Measurements from ENCODE around the gene EEA1. TPM values are rescaled to one million over a fixed set of nuclear protein-coding genes. Genes with fewer than 3 reads are reported as not detected.
"Not testable (repeated sequence)": the region's sequence is repeated elsewhere in the genome, so short reads cannot be mapped to it uniquely, and the experiment has no call there.

Gene EEA1
- total RNA-seq, 2 experiments from 2014 or later, result 20.8 to 21.7 TPM

GRCh38 chr12:92759634-92760268 is 169.3 kb downstream of the EEA1 start:
- ATAC-seq, result no peak
- Mint-ChIP-seq H3K4me3 (no peak overlapping the region), H3K27ac (no peak overlapping the region), H3K27me3 (peaks cover 17% of the 10 kb centered on the region), H3K9me3 (no peaks in the 10 kb centered on the region), H3K36me3 (ENCODE audit: low read depth) (no peaks in the 10 kb centered on the region), H3K4me1 (ENCODE audit: low read depth) (peaks cover 2% of the 10 kb centered on the region)
- no peak for DNase-seq
- intact Hi-C loops (cut with micrococcal nuclease), result no loop called here
- TF ChIP-seq CTCF (IDR thresholded peaks at IDR 0.05), result no peak
- POLR2A ChIA-PET, result no interaction called here
- CTCF ChIA-PET, result no interaction called here

GRCh38 chr12:92757597-92758121 is 171.4 kb downstream of the EEA1 start:
- no peak overlapping the region for H3K4me3 Mint-ChIP-seq
- TF ChIP-seq CTCF (IDR thresholded peaks at IDR 0.05), result no peak
- ChIA-PET CTCF (no interaction called here), POLR2A (interaction anchor here (0.7 kb wide), 1 partner anchor 119 kb away, joined by 3 read pairs; no protein-coding TSS in a partner anchor)
- no peak for DNase-seq
- intact Hi-C loops (cut with micrococcal nuclease), result no loop called here
- H3K9me3 Mint-ChIP-seq, result no peaks in the 10 kb centered on the region
- no peaks in the 10 kb centered on the region for H3K36me3 Mint-ChIP-seq (ENCODE audit: low read depth)
- no peak overlapping the region for H3K27ac Mint-ChIP-seq
- peaks cover 17% of the 10 kb centered on the region for H3K27me3 Mint-ChIP-seq
- ATAC-seq, result no peak
- H3K4me1 Mint-ChIP-seq (ENCODE audit: low read depth), result peaks cover 2% of the 10 kb centered on the region

- CTCF ChIA-PET, result no interaction called here
- H3K27ac Mint-ChIP-seq, result no peak overlapping the region
- H3K4me1 Mint-ChIP-seq (ENCODE audit: low read depth), result peaks cover 2% of the 10 kb centered on the region
- POLR2A ChIA-PET, result no interaction called here
- TF ChIP-seq CTCF (IDR thresholded peaks at IDR 0.05), result no peak
- DNase-seq, result no peak
- no peaks in the 10 kb centered on the region for H3K9me3 Mint-ChIP-seq
- ATAC-seq, result no peak
- H3K36me3 Mint-ChIP-seq (ENCODE audit: low read depth), result no peaks in the 10 kb centered on the region
- intact Hi-C loops (cut with micrococcal nuclease), result no loop called here
- no peak overlapping the region for H3K4me3 Mint-ChIP-seq
- peaks cover 17% of the 10 kb centered on the region for H3K27me3 Mint-ChIP-seq
Observed at GRCh38 chr12:92756898-92757596, 172.0 kb downstream of the EEA1 start.

- no peak for TF ChIP-seq CTCF (IDR thresholded peaks at IDR 0.05)
- Mint-ChIP-seq H3K4me1 (ENCODE audit: low read depth) (peaks cover 2% of the 10 kb centered on the region), H3K27me3 (peaks cover 17% of the 10 kb centered on the region), H3K4me3 (no peak overlapping the region), H3K9me3 (no peaks in the 10 kb centered on the region), H3K36me3 (ENCODE audit: low read depth) (no peaks in the 10 kb centered on the region), H3K27ac (no peak overlapping the region)
- ATAC-seq, result no peak
- no peak for DNase-seq
- ChIA-PET POLR2A (interaction anchor here (0.8 kb wide), 1 partner anchor 60 kb away, joined by 3 read pairs; no protein-coding TSS in a partner anchor), CTCF (no interaction called here)
- intact Hi-C loops (cut with micrococcal nuclease), result no loop called here
Observed at GRCh38 chr12:92753976-92754885, 174.9 kb downstream of the EEA1 start.

GRCh38 chr12:92749691-92750090 is 179.4 kb downstream of the EEA1 start:
- CTCF ChIA-PET; H3K36me3 Mint-ChIP-seq (ENCODE audit: low read depth); intact Hi-C loops (cut with micrococcal nuclease); H3K27ac Mint-ChIP-seq; H3K4me1 Mint-ChIP-seq (ENCODE audit: low read depth); H3K27me3 Mint-ChIP-seq; ATAC-seq; H3K9me3 Mint-ChIP-seq; H3K4me3 Mint-ChIP-seq; DNase-seq; POLR2A ChIA-PET: not testable (repeated sequence)
